Hepatocyte (in vitro differentiated cells): ENCODE results near the gene EPHA8.

ENCODE experiments used
- EZH2 ChIP-seq: fragments of 200-600 bp; sonication (generic); IDR thresholded peaks from 2 replicates; pipeline ENCODE4 v1.6.1; 2016; ENCODE audit warnings: antibody characterized with exemption, mild to moderate bottlenecking, borderline replicate concordance
- EZH2phosphoT487 ChIP-seq: fragments of 200-600 bp; sonication (generic); IDR thresholded peaks from one replicate; pipeline ENCODE4 v1.6.1; 2018; ENCODE audit warnings: antibody characterized with exemption, mild to moderate bottlenecking, low read depth, moderate library complexity; ENCODE audit not compliant: unreplicated experiment, severe bottlenecking
- TF ChIP-seq, protein P1 (sequence below): fragments of 200-600 bp; sonication (generic); IDR thresholded peaks from 2 replicates; pipeline ENCODE4 v1.5.1; 2016; ENCODE audit warnings: antibody characterized with exemption, mild to moderate bottlenecking; ENCODE audit not compliant: poor library complexity

DNA sequence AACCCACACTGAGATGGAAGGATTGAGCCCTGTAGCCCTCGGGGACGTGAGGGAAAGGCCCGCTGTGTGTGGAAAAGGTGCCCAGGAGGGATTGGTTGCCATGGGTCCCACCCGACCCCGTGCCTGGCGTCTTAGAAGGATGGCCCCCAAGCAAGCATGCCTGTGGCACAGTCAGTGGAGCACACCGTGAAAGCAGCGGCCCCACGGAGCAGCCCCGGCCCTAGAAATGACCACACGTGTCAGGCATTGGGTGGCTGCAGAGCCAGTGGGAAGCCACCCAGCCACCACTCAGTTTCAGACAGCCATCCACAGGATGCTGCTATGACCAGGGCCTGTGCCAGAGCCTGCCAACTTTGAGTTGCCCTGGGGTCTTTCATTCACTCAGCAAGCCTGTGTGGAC is 13.3 kb upstream of the EPHA8 start:
- TF ChIP-seq, protein P1, sequence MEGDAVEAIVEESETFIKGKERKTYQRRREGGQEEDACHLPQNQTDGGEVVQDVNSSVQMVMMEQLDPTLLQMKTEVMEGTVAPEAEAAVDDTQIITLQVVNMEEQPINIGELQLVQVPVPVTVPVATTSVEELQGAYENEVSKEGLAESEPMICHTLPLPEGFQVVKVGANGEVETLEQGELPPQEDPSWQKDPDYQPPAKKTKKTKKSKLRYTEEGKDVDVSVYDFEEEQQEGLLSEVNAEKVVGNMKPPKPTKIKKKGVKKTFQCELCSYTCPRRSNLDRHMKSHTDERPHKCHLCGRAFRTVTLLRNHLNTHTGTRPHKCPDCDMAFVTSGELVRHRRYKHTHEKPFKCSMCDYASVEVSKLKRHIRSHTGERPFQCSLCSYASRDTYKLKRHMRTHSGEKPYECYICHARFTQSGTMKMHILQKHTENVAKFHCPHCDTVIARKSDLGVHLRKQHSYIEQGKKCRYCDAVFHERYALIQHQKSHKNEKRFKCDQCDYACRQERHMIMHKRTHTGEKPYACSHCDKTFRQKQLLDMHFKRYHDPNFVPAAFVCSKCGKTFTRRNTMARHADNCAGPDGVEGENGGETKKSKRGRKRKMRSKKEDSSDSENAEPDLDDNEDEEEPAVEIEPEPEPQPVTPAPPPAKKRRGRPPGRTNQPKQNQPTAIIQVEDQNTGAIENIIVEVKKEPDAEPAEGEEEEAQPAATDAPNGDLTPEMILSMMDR = no peak
- TF ChIP-seq EZH2phosphoT487 (no peak), EZH2 (no peak)
